Non-pigmented ciliary epithelial cell (primary cell): Measurements from ENCODE around the gene NR2F1-AS1.
"Not testable (repeated sequence)": the region's sequence is repeated elsewhere in the genome, so short reads cannot be mapped to it uniquely, and the experiment has no call there.

Source experiments
- DNase-seq: peaks from one replicate; pipeline ENCODE4 v3.0.0-alpha.2; 2010; ENCODE audit warnings: low read depth

The NR2F1-AS1 gene

DNA sequence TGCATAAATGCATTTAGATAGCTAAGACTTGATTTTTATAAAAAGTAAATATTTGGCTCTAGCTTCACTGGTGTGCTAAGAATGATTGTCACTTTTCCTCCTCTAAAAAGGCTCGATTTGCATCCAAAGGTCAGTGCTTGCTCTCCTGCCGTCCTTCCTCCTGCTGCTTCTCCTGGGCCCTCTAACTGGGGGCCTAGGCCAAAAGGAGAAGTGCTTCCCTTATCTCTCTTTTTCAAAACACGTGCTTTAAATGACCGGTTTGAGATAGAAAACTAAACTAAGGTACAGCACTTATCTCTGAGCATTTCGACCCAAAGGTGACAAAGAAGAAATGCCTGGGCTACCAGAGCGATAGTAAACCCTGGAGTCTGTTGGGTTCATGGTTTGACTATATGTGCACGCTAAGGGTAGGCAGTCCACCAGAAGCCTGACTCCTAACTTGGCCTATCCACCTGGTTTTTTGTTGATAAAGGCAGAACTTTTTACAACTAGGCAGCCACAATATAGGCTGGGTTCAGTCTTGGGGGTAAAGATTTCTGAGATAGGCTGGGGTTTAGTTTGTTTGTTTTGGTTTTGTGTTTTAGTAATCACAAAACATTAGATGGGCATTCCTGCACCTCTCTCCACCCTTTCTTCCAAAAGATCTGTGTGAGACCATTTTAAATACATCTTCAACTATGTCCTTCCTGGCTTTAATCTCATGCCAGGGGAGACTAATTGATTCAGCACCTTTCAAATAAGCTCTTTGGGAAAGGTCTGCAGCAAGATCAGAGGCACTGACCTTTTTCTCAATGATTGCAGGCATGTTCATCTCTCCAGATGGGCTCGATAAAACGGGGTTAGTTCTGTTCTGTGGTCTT is 3.8 kb downstream of the NR2F1-AS1 start:
- DNase-seq: no peak

DNA sequence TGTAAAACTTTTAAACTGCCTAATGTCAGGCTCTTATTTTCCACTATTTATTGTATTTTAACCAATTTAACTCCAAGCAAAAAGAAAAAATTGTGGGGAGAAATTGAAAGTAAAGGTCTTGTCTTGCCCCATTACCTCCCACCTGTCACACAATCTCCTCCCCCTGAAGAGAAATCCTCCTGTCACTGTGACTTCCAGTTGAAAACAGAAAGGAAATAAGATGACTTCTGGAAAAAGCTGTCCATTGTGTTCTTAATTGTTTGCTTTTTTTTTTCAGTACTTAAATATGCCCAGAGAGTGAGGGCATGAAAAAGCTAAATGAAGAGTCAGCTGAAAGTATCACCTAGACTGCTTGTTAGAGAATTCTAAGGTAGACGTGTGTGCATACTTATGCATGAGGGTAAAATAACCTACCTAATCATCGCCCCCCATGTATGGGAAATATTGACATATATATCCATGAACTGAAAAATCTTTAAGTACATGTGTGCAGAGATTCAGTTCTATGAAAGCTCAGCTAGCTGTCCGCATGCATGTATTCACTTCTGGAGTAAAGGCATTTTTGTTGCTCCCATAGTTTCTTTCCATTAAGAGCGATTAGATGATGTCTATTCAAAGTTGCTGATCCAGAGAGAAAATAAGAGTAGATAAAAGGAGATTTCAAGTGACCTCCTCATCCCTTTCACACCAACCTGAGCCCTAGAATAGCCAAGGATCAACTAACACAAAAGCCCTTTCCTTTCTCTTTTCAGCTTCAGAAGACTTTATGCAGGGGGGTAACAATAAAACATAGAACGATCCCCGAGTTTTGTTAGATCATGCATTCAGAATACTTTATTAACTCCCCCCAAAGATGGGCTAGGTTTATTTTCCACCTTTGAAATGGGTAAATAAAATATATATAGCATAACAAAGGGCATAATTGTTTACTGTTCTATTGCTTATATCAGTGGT is 5.3 kb downstream of the NR2F1-AS1 start:
- DNase-seq: no peak

DNA sequence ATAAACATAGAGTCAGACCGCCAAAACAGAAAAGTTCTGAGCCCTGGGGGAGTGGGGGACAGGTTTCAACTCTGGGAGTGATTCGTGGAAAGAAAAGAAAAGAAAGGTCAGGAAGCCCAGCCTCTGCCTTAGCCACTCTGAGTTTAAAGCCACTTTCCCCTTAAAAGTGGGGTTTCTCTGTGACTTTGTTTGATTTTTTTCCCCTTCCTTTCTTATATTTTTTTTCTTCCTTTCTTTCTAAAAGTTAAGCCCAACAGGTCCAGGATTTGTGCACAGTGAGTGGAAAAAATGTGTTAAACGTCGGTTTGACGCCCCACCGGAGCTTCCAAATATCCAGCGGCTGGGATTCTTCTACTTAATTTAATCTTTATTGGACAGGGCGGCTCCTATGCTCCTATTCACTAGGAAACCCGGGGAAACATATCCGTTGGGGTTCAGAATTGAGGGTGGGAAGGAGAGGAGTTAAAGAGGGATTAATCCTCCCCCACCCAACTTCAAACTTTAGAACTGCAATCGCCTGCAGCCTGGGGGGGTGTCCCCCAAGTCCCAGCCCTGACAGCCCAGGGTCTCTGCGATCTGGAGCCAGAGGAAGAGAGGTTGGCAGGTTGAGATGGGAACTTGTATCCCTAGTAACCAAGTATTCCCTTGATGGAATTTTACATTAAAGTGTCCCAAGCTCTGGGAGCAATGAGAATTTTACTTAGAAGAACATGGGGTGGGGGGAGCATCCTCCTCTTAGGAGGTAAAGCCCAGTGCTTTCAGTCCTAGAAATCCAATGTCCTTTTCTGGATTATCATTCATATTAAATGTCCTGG is 6.3 kb downstream of the NR2F1-AS1 start:
- no peak for DNase-seq

DNA sequence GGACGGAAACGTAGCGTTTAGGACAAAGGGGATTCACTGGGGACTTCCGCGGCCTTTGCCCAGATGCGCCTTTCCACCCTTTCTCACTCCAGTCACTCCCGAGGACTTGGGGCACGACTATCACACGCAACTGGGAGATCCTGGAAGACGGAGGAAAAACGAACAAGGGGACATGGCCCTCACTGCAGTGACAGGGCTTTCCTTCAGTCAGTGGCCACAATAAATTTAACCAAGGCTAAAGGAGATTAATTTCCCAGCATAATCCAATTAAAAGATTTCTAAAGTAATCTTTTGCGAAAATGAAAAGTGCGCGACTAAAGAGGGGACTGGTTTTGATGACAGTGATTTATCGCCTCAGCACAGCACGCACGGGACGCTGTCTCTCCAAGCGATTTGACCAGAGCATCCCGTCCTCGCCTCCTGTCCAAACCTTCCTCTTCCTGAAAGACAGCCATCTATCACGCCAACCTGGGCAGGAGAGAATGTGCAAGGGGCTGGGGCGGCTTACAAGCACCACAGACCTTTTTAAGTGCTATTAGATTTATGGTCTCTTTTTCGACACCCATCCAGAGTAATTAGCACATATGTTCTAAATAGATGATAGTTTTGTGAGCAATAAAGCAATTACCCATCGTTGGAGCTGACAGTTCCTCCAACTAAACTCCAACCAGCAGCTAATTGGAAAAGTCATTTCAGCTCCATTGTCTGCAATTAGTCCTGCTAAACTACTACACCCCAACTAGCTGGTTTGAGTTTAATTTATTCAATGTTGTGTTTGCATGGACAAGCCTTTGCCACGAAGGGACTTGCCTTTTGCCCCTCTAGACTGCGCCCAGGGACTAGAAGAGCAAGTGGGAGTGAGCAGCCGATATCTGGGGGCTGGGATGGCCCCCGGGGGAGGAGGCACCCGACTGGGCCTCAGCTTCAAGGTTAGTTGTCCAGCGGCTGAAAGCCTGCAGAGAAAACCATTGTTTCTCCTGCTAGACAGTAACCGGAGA is 7.4 kb downstream of the NR2F1-AS1 start:
- no peak for DNase-seq

DNA sequence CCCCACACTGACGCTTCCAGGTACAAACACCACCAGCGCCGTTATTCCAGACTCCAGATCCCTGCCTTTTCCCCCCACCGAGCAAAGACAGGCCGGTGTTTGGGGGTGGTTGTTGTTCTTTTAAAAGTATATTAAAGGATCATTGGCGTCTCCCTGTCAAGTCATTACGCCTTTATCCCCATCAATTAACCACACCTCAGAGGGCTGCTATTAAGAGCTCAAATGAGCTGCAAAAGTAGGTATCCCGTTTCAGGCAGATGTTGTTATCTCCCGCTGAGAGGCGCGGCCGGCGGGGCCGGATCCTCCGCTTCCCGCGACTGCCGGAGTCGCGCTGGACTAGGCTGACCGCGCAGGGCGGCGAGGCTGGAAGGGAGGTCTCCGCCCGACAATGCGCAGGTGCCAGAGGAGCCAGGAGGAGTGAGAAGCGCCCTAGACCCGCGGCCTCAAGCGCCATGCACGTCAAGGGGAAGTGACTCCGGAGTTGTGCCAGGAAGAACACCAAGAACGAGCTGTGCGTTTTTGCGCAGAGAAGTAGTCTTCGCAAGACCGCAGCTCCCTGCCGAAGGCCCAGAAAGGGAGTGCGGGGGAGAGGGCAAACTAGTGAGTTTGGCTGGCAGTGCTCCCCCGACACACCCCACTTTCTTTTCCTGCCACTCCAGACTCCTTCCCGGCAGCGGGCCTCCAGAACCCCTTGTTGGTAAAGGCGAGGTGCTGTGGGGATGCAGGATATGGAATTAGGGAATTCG is 8.2 kb downstream of the NR2F1-AS1 start:
- no peak for DNase-seq

DNA sequence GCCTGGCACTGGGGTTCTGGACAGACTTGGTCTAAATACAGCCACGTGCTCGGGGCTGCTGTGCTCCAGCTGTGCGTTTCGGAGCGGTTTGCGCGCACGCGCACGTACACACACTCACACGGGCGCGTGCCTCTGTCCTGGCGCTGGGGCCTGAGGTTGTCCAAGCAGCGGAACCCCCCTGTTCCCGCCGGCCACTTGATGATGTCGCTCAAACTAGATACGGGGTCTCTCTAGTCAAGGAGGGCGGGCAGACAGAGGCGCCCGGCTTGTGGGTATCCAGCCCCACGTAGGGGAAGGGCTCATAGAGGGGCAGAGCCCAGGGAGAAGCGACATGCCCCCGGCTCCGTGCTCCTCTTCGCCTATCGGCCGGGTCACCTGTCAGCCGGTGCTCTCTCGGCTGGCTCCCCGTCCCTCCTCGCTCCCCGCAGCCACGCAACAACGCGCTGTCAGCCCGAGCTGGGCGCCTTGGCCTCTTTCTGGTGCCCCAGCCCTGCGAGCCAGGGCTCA is 8.9 kb downstream of the NR2F1-AS1 start:
- no peak for DNase-seq

DNA sequence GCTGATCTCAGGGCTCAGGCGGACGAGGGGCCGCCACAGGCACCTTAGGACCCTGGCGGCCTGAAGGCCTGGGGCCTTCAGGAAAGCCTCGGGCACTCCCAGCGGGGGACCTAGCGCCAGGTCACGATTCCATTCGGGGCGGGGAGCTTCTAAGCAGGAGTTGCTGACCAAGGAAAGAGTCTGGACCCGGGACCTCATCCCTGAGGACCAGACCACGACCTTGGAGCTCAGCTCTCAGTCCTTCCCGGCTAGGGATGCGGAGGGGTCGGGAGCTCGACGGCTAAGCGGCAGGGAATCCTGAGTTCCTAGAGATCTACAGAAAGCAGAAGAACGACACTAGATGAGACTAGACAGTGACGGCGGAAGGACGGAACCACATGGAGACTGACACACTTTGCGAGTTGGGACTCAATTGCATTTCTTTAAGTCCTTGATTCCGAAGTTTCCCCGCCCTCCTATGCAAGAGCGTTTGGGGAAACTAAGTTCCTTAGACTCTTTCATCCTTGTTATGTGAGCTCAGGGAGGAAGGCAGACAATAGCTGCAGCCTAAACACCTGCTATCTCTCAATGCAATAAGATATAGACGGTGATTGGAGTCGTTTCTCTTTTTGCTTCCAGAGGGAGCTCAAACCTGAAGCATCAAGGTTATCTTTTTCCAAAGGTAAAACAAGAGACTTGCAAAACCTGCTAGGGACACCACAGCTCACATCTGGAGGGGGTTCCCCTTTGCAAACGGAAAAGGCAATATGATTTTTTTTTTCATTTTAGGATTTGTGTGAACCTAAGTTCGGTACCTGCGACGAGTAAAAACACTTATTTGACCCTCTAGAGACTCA is 9.7 kb downstream of the NR2F1-AS1 start:
- DNase-seq: no peak

DNA sequence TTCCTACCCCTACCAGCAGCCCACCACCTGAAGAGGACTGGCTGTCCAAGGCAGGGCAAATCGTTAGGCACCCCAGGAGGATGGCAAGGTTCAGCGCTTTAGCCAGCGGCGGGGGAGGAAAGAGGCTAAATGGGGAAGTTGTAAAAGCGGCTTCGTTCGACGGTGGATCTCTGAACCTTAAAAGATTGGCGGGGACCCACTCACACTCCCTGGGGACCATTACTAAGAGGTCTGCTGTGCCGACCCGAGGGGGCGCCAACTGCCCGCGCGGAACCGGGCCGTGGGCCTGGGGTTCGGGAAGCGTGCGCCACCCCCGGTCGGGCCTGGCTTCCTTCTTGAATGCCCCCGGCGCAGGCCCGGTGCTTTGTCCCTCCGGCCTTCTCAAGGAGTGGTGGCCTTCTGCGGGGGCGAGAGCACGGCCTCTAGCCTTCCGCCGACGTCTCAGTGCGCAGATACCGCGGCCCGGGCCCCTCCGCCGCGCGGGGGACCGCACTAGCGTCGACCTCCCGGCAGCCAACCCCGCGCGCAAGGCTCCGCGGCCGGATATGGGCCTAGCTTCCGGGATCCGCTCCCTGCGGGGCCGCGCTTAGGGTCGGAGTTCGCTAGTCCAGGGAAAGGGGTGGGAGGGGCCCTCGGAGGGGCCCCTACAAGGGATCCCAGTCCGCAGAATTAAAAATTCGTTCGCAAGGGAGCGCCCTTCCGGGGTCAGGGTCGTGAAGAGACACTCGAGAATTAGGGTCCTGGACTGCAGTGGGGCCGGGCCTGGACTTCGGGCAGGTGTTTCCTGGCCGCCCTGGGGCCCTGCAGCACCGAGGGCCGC is 10.5 kb downstream of the NR2F1-AS1 start:
- DNase-seq: no peak

DNA sequence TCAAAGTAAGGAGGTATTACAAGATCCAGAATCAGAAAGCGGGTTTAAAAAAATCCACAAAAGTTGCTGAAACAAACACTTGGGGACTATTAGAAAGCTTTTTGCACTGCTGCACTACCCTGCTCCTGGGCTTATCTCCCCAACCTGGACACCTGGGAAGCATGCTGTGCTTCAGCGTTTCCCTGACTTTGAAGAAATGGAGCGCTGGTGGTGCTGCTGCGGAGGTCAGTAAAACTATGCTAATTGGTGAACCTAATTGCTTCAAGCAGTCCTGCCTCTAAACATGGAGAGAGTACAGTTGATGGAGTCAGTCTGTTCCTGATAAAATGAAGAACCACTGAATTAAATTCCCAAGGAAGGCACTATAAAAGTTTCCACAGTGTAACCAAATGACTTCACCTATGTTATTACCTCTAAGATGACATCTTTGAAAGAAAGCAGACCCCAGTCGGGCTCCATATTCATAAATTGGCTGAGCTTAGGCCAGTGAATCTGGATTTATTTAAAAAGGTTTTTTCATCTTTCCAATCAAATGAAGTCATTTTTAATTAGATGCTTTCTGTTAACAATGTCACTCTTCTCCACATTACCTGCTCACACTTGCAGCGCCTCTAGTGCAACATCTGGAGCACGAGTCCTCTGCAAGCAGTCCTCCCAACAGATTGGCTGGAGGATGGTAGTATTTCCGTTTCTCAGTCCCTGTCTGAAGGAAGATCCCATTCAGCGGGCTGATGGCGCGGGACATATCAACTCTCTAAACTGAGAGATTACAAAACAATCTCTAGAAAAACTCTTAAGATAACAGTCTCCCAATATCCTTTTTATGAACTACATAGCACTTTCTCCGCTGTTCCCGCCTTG is 11.5 kb downstream of the NR2F1-AS1 start:
- DNase-seq: no peak

DNA sequence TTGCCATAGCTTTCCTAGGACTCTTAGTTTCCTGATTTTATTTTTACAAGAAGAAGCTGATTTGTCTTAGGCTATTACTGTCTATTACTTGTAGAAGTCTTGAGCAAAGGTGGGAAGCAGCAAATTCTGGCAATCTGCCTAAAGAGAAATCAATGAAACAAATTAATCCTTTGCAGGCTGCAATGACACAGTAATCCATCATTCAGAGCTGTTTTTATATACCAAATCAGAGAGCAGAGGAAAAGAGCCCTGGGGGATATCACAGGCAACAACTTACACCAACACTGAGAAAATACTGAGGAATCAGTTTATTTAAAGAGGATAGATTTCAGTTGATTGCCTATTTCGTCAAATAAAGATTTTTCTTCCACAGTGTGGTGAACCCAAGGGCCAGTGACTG is 13.6 kb downstream of the NR2F1-AS1 start:
- no peak for DNase-seq

DNA sequence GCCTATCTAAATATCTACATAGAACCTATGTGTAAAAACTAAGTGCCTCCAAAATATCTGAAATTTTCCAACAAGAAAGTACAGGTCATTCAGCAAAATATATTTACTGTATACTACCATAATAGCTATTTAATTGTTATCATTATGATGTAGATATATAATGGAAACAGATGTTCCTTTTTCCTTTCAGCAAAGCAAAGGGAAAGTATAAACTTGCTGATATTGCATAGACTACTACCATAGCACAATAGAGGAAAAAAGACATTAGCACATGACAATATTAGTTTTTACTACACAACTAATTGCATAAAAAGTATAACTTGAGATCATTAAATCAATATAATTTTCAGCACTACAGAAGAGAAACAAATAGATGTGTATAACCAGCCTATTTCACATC is 14.9 kb downstream of the NR2F1-AS1 start:
- no peak for DNase-seq

DNA sequence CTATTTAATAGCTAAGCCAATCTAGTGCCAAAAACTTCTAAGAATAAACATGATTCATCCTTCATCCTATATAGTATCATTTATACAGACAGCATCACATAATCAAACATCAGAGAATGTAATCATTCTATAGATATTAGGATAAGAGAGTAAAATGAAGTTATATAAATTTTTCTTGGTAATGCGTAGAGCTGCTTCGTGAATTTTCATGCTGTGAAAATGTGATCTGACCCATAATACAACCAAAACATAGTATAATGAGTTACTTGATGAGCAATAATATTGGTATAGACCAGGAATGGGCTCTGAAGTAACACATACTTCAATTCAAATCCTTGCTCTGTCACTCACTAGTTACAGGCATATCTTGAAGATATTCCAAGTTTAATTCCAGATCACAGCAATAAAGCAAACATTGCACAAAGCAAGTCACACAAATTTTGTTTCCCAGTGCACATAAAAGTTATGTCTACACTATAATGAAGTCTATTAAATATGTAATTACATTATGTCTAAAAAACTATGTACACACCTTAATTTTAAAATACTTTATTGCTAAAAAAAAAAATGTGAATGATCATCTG is 23.9 kb downstream of the NR2F1-AS1 start:
- no peak for DNase-seq

DNA sequence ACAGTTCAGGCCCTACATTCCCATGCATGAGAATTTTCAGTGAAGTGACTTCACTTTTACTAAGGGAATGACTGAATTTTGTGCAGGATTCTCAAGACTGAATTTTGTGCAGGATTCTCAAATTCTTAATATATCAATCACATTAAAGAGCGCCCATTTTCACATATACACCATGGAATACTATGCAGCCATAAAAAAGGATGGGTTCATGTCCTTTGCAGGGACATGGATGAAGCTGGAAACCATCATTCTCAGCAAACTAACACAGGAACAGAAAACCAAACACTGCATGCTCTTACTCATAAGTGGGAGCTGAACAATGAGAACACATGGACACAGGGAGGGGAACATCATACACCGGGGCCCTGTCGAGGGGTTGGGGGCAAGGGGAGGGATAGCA is 31.4 kb downstream of the NR2F1-AS1 start:
- not testable (repeated sequence) for DNase-seq

DNA sequence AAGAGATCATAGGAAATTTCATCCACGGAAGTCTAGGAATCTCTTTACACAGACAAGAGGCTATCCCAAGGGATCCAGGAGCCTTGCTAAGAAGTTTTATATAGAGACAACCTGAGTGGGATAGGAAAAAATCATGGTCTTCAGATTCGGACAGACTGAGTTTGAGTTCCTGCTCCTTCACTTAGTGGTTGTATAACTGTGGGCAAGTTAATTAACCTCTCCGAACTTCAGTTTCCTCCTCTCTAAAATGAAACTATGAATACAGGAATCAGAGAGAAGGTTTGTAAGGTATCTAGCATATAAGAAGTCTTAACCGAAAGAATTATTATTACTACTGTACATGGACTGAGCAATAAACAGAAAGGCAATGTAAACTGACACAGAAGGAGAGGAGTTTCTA is 35.1 kb downstream of the NR2F1-AS1 start:
- DNase-seq: no peak

DNA sequence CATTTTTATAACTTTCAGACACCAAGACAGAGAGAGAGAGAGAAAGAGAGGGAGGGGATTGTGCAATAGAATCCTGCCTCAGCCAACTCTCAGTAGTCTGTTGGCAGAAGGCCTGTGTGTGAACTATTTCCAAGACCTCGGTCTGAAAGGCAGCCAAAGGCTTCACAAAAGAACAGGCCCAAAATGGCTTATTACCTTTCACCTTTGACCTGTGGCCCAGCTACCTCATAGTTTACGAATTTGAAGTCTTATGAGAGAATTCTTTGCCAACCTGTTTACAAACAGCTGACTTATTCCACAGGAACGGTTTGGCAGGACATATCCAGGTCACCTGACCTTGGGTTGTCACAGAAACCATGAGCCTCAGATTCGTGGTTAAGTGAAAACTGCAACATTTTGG is 48.6 kb downstream of the NR2F1-AS1 start:
- DNase-seq: peak; percentile 71

DNA sequence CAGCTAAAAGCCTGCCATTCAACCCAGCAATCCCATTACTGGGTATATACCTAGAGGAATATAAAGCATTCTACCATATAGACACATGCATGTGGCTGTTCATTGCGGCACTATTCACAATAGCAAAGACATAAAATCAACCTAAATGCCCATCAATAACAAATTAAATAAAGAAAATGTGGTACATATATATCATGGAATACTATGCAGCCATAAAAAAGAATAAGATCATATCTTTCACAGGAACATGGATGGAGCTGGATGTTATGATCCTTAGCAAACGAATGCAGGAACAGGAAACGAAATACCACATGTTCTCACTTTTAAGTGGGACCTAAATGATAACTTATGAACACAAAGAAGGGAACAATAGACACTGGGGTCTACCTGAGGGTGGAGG is 59.2 kb downstream of the NR2F1-AS1 start:
- DNase-seq: not testable (repeated sequence)

DNA sequence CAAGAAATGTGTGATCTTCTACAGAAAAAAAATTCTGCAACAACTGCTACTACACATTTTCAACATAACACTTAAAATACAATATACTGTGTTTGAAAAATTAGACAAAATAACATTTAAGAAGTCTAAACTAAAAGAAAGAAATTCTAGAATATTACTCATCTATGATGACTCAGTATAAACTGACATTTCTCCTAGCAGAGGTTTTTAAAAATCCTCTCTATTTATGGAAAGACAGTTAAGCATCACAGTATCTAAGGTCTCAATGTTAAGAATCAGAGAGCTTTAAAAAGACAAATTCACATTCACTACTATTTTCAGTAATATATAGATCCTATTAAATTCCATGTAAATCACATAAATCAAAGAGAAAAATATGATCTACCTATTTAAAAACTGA is 61.3 kb downstream of the NR2F1-AS1 start:
- peak; percentile 15 for DNase-seq
